ENCODE measurements around the gene ECM2.

GRCh38 chr9:92510747-92511146 lies 25.0 kb downstream of the ECM2 start:
- TF ChIP-seq POLR2A (IDR thresholded peaks at IDR 0.05) (no peak), CTCF (IDR thresholded peaks at IDR 0.05) (no peak)

Measured in testis (tissue), 2 donors.